CD4-positive, alpha-beta T cell treated with Interleukin-12 subunit alpha and Interleukin-12 subunit beta, for 1 hour (primary cell): ENCODE results near the gene MYO3A.

Experiments used
- DNase-seq: peaks from one replicate; pipeline ENCODE4 v3.0.0-alpha.2; 2020

The MYO3A gene

GRCh38 chr10:26217396-26218086 is 283.5 kb downstream of the MYO3A start:
- no peak for DNase-seq

GRCh38 chr10:26219676-26220075 is 285.6 kb downstream of the MYO3A start:
- DNase-seq, result no peak

DNA sequence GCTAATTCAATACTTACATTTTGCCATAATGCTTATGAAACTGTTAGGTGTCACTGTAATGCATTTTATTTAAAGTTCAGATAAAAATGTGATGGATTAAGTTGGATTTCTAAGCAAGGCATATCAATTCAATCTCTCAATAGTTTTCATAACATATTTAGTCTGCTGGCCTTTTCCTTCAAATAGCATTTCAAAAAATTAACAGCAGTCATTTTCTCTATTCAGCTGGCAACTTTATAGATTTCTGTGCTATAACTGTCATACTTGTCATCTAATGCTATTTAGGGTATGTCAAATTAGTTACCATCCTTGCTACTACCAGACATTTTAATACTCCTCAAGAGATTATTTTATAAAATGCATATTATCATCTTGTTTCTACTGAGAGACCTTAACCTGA is 286.9 kb downstream of the MYO3A start:
- DNase-seq, result no peak

- no peak for DNase-seq
Measured at GRCh38 chr10:26221541-26221940, 287.5 kb downstream of the MYO3A start.

GRCh38 chr10:26222563-26222962 is 288.5 kb downstream of the MYO3A start:
- no peak for DNase-seq

GRCh38 chr10:26225322-26225721 is 291.3 kb downstream of the MYO3A start:
- DNase-seq, result no peak

- DNase-seq, result no peak
Measured at GRCh38 chr10:26227786-26228185, 293.8 kb downstream of the MYO3A start.

DNA sequence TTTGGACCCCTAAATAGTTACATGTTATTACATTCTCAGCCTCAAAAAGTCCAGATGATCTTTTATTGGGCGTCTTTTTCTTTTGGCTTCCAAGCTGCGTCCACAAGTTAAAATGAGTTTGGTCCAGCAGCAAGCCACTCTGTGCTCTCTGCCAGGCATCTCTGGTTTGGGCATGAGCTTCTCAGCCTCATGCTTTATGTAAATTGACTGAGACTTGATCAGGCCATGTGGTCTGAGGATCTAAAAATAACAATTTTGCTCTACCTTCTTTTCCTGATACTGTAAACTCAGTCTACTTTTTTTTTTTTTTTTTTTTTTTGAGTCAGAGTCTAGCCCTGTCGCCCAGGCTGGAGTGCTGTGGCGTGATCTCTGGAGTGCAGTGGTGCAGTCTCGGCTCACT is 298.1 kb downstream of the MYO3A start:
- DNase-seq, result no peak

- DNase-seq, result no peak
Measured at GRCh38 chr10:26235761-26236160, 301.7 kb downstream of the MYO3A start.

- DNase-seq, result no peak
Measured at GRCh38 chr10:26238378-26238777, 304.3 kb downstream of the MYO3A start.

GRCh38 chr10:26242706-26243350 is 308.8 kb downstream of the MYO3A start:
- DNase-seq, result no peak

GRCh38 chr10:26243351-26243720 is 309.3 kb downstream of the MYO3A start:
- no peak for DNase-seq

DNA sequence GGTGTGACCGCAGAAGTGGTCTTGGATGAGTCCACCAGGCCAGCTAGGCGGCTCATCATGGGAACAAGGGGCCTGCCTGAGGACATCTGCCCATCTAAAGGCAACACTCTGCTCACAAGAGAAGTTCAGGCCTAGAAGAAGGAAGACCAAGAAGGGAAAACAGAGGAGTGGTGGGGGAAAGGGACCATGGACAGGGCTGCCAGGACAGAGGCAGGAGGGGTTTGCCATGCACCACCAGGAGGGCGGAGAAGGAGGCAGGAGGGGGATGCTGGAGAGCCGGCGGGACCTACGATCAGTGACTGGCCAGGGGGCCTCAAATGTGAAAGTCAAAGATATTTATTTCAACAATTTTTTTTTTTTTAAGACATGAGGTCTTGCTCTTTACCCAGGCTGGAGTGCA is 315.7 kb downstream of the MYO3A start:
- no peak for DNase-seq

DNA sequence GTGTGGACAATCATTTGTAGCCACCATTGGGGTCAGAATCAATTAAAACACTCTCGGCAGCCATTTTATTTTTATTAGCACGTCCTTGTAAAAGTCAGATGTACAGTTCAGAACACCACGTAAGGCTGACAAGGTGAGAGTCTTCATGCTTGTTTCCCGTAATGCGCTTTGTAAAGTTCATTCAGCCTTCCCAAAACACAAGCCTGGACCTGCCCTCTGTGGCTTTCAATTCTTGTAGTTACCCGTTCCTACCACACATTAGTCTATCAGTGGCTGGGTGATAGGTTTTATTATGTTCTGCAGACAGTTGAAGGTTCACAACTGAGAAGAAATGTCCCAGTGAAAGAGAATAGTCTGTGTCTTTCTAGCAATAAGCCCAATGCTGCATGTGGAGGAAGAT is 317.9 kb downstream of the MYO3A start:
- no peak for DNase-seq

DNA sequence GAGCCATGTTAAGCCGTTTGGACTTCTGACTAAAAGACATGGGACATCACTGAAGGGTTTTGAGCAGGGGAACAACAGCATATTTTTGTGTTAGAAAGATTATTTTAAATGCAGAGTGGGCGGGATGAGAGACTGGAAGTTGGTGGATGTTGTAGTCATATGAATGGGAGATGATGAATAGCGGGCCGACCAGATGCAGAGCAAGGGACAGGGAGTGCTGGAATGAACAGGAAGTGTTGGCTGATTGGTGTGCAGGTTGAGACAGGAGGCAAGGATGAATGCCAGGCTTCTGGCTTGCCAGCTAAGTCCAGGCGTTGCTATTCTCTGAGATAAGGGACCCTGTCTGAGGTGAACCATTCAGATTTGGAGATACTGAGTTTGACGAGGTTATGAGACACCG is 320.6 kb downstream of the MYO3A start:
- DNase-seq, result no peak

- DNase-seq, result no peak
Measured at GRCh38 chr10:26259341-26259740, 325.3 kb downstream of the MYO3A start.
